Glomerular endothelial cell (primary cell): ENCODE results near the gene GABRD. TPM values are rescaled to one million over a fixed set of nuclear protein-coding genes. Genes with fewer than 3 reads are reported as not detected.

Source experiments
- DNase-seq: peaks from one replicate; pipeline ENCODE4 v3.0.0-alpha.2; 2011; ENCODE audit warnings: low read depth, low spot score; ENCODE audit errors: extremely low read depth
- total RNA-seq: library from RNA; depleted of rRNA; stranded (reverse); fragments of >200 nt; gene quantifications from 2 replicates; pipeline ENCODE4 v1.2.3, GENCODE V29; 2015

Gene GABRD
- total RNA-seq, 1 donor from 2014 or later = not detected

GRCh38 chr1:2016123-2016522, 3.0 kb upstream of the GABRD start:
- no peak for DNase-seq

GRCh38 chr1:2018217-2019171, 651 bp upstream of the GABRD start:
- no peak for DNase-seq

GRCh38 chr1:2019571-2020309, 595 bp downstream of the GABRD start:
- DNase-seq = no peak

- no peak for DNase-seq
Observed at GRCh38 chr1:2020310-2020655, 1.1 kb downstream of the GABRD start.

- no peak for DNase-seq
Observed at GRCh38 chr1:2021550-2021949, 2.4 kb downstream of the GABRD start.

- DNase-seq = no peak
Observed at GRCh38 chr1:2022063-2022770, 3.1 kb downstream of the GABRD start.

- DNase-seq = no peak
Observed at GRCh38 chr1:2023187-2023586, 4.0 kb downstream of the GABRD start.

- DNase-seq = no peak
Observed at GRCh38 chr1:2024451-2024850, 5.3 kb downstream of the GABRD start.

GRCh38 chr1:2024887-2025286, 5.7 kb downstream of the GABRD start:
- DNase-seq = no peak

- no peak for DNase-seq
Observed at GRCh38 chr1:2025491-2025981, 6.4 kb downstream of the GABRD start.

GRCh38 chr1:2027961-2028583, 8.9 kb downstream of the GABRD start:
- DNase-seq = no peak

GRCh38 chr1:2028870-2029560, 9.9 kb downstream of the GABRD start:
- no peak for DNase-seq

GRCh38 chr1:2029561-2029960, 10.4 kb downstream of the GABRD start:
- no peak for DNase-seq

GRCh38 chr1:2030076-2030871, 11.1 kb downstream of the GABRD start:
- DNase-seq = no peak

- no peak for DNase-seq
Observed at GRCh38 chr1:2031546-2032540, 12.7 kb downstream of the GABRD start.

- no peak for DNase-seq
Observed at GRCh38 chr1:2032737-2033136, 13.6 kb downstream of the GABRD start.

- no peak for DNase-seq
Observed at GRCh38 chr1:2033165-2033564, 14.0 kb downstream of the GABRD start.

- DNase-seq = no peak
Observed at GRCh38 chr1:2036287-2036686, 17.1 kb downstream of the GABRD start.
